ENCODE data around the gene GPRASP2.
"Not testable (repeated sequence)": the region's sequence is repeated elsewhere in the genome, so short reads cannot be mapped to it uniquely, and the experiment has no call there.

The GPRASP2 gene

DNA sequence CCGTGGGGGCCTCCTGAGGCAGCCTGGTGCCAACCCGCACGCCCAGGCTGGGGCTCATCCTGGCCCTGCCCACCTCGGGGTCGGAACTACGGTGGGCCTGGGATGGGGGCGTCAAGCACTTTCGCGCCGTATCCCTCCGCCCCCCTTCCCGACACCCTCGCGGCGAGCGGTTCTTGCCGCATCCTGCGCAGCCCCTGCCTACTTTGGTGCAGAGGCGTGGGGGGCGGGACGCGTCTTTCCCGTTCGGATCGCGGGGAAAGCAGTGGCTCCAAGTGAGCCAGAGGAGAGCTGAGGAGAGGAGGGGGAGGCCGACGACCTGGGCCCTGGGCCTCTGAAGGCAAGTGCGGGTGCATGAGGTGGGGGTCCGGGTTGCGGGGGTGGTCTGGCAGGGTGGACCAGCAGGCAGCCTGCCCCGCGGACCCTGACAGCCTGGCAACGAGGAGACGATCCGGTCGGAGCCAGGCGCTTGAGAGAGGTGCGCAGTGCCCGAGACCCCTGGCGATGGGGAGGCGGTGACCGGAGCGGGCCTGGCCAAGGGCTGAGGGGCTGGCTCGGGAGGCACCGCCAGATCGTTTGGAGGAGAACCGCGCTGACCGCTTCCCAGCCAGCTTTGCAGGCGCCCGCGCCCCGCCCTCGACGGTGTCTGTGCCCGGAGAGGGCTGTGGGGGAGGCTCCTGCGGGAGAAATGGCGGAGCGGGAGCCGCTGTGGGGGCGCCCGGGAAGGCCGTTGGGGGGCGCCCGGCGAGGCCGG, at the start of gene GPRASP2:
TSS of gene GPRASP2 (plus strand) at position 233 of the 751 bp plus-strand sequence. CDS start 2,422 bp downstream, outside the sequence.
- Histone ChIP-seq H3K4me2 (ENCODE audit: low read length) (no peak within 1 kb of the TSS), H3K9ac (ENCODE audit: low read length) (no peak within 1 kb of the TSS)

GRCh38 chrX:102663820-102664219, 48.4 kb upstream of the GPRASP2 start:
- H3K4me1 ChIP-seq (ENCODE audit: insufficient read depth, low read length, severe bottlenecking); H3K9me3 ChIP-seq (ENCODE audit: low read length); H3K4me3 ChIP-seq (ENCODE audit: low read depth, low read length, poor library complexity, severe bottlenecking); H3F3A ChIP-seq (ENCODE audit: insufficient read depth, low read length); H3K9me2 ChIP-seq (ENCODE audit: low read depth, low read length); H3K9ac ChIP-seq (ENCODE audit: low read length); H4K20me1 ChIP-seq (ENCODE audit: insufficient read depth, low read length); H3K27me3 ChIP-seq (ENCODE audit: insufficient read depth, low read length); H3K27ac ChIP-seq (ENCODE audit: low read depth, low read length, poor library complexity, severe bottlenecking); H2AFZ ChIP-seq (ENCODE audit: low read length); H3K36me3 ChIP-seq (ENCODE audit: insufficient read depth, low read length); H3K79me2 ChIP-seq (ENCODE audit: insufficient read depth, low read length); H3K4me2 ChIP-seq (ENCODE audit: low read length): not testable (repeated sequence)

More for the DNA sequence above, at the start of gene GPRASP2:
- Histone ChIP-seq H4K20me1 (ENCODE audit: insufficient read depth, low read length) (no peaks in the 10 kb centered on the region), H3K27ac (ENCODE audit: low read depth, low read length, poor library complexity, severe bottlenecking) (no peak within 1 kb of the TSS), H3K4me3 (ENCODE audit: low read depth, low read length, poor library complexity, severe bottlenecking) (no peak within 1 kb of the TSS), H3K4me1 (ENCODE audit: insufficient read depth, low read length, severe bottlenecking) (peaks cover 9% of the 10 kb centered on the region), H3K9me3 (ENCODE audit: low read length) (no peaks in the 10 kb centered on the region), H3F3A (ENCODE audit: insufficient read depth, low read length) (no peaks in the 10 kb centered on the region), H3K9me2 (ENCODE audit: low read depth, low read length) (no peaks in the 10 kb centered on the region), H2AFZ (ENCODE audit: low read length) (no peak within 1 kb of the TSS), H3K79me2 (ENCODE audit: insufficient read depth, low read length) (no peaks in the 10 kb centered on the region), H3K36me3 (ENCODE audit: insufficient read depth, low read length) (no peaks in the 10 kb centered on the region), H3K27me3 (ENCODE audit: insufficient read depth, low read length) (no peaks in the 10 kb centered on the region)
- no peak for TF ChIP-seq EZH2 (IDR thresholded peaks at IDR 0.05; ENCODE audit: borderline replicate concordance, low read length)
- no peak for TF ChIP-seq CTCF (IDR thresholded peaks at IDR 0.05; ENCODE audit: low read length)

DNA sequence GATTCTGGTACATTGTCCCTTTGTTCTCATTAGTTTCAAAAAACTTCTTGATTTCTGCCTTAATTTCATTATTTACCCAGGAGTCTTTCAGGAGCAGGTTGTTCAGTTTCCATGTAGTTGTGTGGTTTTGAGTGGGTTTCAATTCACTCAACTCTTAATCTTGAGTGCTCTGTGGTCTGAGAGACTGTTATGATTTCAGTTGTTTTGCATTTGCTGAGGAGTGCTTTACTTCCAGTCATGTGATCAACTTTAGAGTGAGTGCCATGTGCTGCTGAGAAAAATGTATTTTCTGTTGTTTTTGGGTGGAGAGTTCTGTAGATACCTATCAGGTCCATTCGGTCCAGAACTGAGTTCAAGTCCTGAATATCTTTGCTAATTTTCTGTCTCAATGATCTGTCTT, 45.2 kb upstream of the GPRASP2 start:
- not testable (repeated sequence) for H3K79me2 ChIP-seq (ENCODE audit: insufficient read depth, low read length); H3K9me2 ChIP-seq (ENCODE audit: low read depth, low read length); H3K27me3 ChIP-seq (ENCODE audit: insufficient read depth, low read length); H3K9me3 ChIP-seq (ENCODE audit: low read length); H2AFZ ChIP-seq (ENCODE audit: low read length); H4K20me1 ChIP-seq (ENCODE audit: insufficient read depth, low read length); H3K36me3 ChIP-seq (ENCODE audit: insufficient read depth, low read length); H3K27ac ChIP-seq (ENCODE audit: low read depth, low read length, poor library complexity, severe bottlenecking); H3K4me3 ChIP-seq (ENCODE audit: low read depth, low read length, poor library complexity, severe bottlenecking); H3K4me1 ChIP-seq (ENCODE audit: insufficient read depth, low read length, severe bottlenecking); H3K9ac ChIP-seq (ENCODE audit: low read length); H3F3A ChIP-seq (ENCODE audit: insufficient read depth, low read length); H3K4me2 ChIP-seq (ENCODE audit: low read length)

DNA sequence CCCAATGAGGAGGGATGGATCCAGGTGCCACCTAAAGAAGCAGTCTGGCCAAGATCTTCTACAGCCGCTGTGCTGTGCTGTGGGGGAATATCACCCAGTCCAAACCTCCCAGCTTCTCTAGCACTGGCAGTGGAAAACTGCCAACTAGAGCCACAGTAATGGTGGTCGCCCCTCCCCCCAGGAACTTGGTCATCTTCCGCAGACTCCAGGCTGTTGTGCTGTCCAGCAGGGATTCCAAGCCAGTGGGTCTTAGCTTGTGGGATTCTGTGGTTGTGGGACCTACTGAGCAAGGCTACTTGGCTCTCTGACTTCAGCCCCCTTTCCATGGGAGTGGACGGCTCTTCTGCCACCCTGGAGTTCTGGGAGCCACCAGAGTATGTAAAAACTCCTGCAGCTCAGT, 42.7 kb upstream of the GPRASP2 start:
- H4K20me1 ChIP-seq (ENCODE audit: insufficient read depth, low read length): no peaks in the 10 kb centered on the region
- H3K79me2 ChIP-seq (ENCODE audit: insufficient read depth, low read length): no peaks in the 10 kb centered on the region
- no peak overlapping the region for H2AFZ ChIP-seq (ENCODE audit: low read length)
- no peaks in the 10 kb centered on the region for H3F3A ChIP-seq (ENCODE audit: insufficient read depth, low read length)
- H3K27ac ChIP-seq (ENCODE audit: low read depth, low read length, poor library complexity, severe bottlenecking): no peak overlapping the region
- H3K4me2 ChIP-seq (ENCODE audit: low read length): no peak overlapping the region
- no peaks in the 10 kb centered on the region for H3K9me2 ChIP-seq (ENCODE audit: low read depth, low read length)
- H3K9ac ChIP-seq (ENCODE audit: low read length): no peak overlapping the region
- H3K9me3 ChIP-seq (ENCODE audit: low read length): no peaks in the 10 kb centered on the region
- TF ChIP-seq EZH2 (IDR thresholded peaks at IDR 0.05; ENCODE audit: borderline replicate concordance, low read length) (no peak), CTCF (IDR thresholded peaks at IDR 0.05; ENCODE audit: low read length) (no peak)
- no peaks in the 10 kb centered on the region for H3K36me3 ChIP-seq (ENCODE audit: insufficient read depth, low read length)
- H3K27me3 ChIP-seq (ENCODE audit: insufficient read depth, low read length): no peaks in the 10 kb centered on the region
- H3K4me3 ChIP-seq (ENCODE audit: low read depth, low read length, poor library complexity, severe bottlenecking): no peak overlapping the region
- no peaks in the 10 kb centered on the region for H3K4me1 ChIP-seq (ENCODE audit: insufficient read depth, low read length, severe bottlenecking)
